Renal cortical epithelial cell (primary cell): Measurements from ENCODE around the gene LRRC4C. TPM values are rescaled to one million over a fixed set of nuclear protein-coding genes. Genes with fewer than 3 reads are reported as not detected.

Source experiments
- DNase-seq: peaks from one replicate; pipeline ENCODE4 v3.0.0-alpha.2; 2011; ENCODE audit warnings: low read depth
- total RNA-seq: library from RNA; depleted of rRNA; stranded (reverse); fragments of >200 nt; gene quantifications from 2 replicates; pipeline ENCODE4 v1.2.3, GENCODE V29; 2014

The LRRC4C gene
- total RNA-seq, 1 donor from 2014 or later: 0.89 TPM

DNA sequence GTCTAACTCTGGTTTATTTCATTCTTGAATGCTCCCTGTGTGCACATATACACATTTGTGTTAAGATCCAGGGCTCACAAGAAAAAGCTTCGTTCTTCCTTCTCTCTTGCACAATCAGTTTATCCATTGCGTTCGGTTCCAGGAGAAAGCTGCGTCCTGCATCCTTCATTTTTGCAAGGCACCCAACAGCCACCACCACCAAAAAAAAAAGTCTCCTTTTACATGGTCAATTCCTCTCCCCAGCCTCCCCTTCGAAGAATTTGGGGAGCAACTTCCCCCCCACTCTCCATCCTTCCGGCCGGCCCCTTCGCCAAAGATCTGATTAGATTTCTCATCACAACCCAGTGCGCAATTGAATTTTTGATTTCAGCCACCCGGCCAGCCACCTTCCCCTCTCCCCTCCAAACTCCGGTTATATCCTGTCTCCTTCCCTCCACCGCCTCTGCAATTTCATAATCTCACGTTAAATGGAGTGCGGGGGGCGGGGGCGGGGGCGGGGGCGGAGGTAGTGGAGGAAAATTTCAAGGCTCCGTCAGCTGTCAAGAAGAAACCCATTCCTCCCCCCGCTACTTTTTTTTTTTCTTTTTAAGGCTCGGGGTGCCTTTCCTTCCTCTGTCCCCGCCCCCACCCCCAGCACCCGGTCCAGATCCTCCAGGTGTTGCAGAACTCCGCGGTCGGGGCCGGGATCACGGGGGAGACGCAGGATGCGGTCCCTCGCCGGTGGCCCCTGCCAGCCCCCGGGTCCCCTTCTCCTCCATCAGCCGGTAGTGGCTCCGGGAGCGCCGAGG is 1166.5 kb downstream of the LRRC4C start:
- DNase-seq: no peak

DNA sequence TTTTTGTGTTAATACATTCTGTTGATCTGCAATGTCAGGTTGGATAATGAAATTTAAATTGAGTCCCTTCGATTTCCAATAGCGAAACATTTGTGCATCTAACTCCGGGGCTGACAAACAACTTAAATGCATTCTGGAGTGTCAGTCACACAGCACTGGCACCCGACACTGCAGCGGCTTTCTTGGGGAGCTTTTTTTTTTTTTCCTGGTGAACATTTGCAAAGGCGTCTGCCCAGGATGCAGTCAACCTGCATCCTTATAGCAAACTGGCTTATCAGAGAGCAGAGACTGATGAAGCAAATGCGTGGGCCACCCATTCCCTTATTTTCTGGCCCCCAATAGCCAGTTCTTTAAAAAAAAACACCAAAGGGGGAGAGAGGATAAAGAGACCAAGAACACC is 1167.7 kb downstream of the LRRC4C start:
- DNase-seq: no peak

- DNase-seq: no peak
Measured at GRCh38 chr11:40291329-40291728, 1168.1 kb downstream of the LRRC4C start.

- peak; percentile 28 for DNase-seq
Measured at GRCh38 chr11:40290171-40290631, 1169.3 kb downstream of the LRRC4C start.

DNA sequence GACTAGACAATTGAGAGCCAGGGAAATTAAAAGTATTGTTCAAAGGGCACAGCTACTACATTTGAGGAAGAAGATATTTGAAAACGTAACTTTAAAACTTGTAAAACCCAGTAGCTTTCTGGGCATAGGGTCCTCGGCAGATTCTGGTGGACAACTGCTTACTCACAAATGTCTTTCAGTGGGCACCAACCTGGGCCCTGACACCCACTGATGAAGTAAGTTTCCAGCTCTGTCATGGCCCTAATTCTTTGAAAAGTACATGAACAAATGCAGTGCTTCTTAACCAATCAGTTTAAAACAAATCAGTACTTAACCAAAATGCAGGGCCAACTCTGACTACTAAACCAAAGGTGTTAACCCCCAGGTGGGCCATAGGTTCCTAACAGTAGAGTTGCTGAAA is 1170.1 kb downstream of the LRRC4C start:
- no peak for DNase-seq

DNA sequence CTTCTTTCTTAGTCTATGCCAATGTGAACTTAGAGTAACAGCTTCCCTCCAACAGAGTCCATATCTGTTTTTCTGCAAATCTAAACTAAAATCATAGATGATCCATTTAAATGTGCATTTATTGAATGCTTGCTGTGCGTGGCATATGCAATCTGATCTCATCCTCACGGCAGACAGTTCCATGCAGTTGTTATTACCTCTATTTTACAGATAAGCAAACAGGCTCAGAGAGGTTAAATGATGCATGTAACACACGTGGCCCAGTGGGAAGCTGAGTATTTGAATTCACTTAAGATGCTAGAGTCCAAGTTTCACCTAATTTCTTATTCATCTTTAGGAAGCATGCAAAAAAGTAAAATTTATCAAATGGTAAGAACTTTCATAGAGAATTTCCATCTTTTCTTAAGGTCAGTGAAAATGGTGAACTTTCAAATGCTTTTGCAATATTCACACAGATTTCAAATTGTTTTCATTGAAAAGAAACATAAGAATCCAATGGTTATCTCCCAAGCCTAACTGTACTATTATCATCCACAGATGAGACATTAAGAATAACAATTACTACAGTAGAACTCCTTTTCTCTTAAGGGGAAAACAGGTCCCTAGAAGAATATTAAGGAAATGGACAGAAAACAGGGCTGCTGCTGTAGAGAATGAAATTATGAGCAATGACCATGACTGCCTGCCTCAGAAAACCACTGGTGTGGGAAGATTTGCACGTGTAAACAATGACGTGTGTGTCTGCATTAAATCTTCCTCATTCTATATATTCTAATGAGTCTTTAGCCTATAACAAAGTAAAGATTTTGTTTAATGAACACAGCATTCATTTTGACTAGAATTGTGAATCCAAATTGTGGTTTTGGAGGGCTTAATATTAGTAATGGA is 1171.3 kb downstream of the LRRC4C start:
- DNase-seq: no peak

DNA sequence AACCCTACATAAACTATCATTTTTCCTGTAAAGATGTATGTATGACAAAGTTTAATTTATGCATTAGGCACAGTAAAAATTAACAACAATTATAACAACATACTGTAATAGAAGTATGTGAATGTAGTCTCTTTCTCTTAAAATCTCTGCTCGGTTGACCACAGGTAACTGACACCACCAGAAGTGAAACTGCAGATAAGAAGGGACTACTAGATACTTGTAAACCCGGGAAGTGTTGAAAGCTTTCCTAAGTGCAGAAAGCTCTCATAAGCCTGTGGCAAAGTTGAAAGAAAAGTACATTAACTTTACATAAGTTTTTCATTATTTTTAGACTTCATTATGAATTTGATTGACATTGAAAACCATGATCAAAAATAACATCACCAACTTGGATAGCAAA is 1173.3 kb downstream of the LRRC4C start:
- DNase-seq: no peak

GRCh38 chr11:40285558-40285957 is 1173.9 kb downstream of the LRRC4C start:
- DNase-seq: no peak

GRCh38 chr11:40281052-40281580 is 1178.3 kb downstream of the LRRC4C start:
- peak; percentile 47 for DNase-seq

- peak; percentile 42 for DNase-seq
Measured at GRCh38 chr11:40280159-40281051, 1179.0 kb downstream of the LRRC4C start.

DNA sequence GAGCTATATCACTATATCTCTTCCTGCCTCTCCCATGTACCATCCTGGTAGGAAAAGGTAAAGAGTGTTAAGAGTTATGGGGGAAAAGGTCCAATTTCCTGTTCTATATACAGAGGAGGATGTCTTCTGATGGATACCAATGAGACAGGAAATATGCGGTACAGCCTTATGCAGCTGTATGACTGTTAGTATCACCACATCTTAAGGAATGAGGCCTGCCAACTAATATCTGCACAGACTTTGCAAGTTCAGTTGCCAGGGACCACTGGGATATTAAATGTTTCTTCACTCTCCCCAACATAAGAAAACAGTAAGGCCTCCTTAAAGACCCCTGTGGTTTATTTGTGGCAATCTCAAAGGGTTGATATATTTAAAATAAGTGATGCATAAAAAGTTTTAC is 1182.5 kb downstream of the LRRC4C start:
- DNase-seq: no peak

DNA sequence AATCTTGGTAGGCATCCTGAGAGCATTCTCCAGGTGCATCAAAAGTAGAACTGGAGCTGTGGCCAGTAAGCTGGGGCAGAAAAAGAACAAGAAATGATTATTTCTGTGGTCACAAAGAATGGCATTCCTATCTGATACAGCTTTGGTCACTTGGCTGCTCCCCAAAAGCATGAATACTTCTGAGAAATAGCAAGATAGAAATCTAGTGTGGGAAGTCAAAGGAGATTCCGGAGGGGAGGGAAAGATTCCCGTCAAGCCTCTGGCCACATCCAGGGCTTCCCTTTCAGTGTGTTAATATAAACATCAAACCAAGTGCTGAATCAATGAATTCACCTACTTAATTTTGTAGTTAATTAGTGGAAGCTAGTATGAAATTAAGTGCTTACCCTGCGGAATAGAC is 1185.4 kb downstream of the LRRC4C start:
- DNase-seq: peak; percentile 78

GRCh38 chr11:40273192-40273732 is 1186.2 kb downstream of the LRRC4C start:
- no peak for DNase-seq

DNA sequence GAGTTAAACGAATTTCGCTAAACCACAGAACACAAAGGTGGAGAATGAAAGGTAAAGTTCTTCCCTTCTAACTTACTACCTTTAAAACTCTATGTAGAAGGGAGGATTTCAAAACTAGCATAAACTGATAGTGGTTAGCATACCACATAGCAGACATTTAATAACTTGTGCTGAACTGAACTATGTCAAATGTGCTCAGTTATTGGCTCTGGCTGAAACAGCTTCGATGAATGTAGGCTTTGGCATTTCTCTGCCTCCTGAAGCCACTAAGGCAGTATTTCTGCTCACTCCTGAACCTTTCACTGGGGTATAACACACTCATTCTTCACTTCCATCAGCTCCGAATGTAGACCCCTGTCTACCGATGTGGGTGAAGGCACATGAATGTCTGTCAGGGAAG is 1188.1 kb downstream of the LRRC4C start:
- no peak for DNase-seq

DNA sequence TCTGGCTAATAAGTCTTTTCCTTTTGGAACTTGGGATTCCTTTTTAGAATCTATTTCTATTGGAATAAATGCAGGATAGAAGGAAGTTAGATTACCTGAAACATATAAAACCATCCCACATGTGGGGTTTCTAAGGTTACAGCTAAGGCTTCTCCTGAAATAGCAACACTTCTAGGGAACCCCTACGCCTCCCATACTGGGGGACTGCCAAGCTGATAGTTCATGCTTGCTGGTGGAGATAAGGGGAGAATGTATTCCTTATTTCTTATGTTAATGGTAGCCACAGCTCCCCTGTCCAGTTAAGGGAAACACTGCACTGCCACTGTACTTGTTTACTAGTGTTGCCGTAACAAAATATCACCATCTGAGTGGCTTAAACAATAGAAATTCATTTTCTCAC is 1189.6 kb downstream of the LRRC4C start:
- DNase-seq: no peak

GRCh38 chr11:40268551-40268950 is 1190.9 kb downstream of the LRRC4C start:
- no peak for DNase-seq

DNA sequence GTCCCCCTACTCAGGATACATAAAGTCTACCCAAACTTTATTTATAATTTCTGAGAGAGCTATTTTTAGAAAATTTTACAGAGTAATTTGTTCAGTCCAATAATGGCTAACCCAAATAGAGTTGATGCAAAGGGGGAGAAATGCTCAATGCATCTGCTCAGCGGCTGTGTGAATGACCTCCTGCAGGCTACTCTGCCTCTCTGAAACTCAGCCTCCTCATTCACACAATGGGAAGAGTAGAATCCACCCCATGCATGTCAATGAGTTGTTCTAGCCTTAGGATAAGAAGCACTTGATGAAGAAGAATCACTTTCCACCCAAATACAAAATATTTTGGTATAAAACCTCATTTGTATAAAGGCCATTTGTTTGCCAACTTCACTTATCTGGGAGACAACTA is 1204.0 kb downstream of the LRRC4C start:
- no peak for DNase-seq

DNA sequence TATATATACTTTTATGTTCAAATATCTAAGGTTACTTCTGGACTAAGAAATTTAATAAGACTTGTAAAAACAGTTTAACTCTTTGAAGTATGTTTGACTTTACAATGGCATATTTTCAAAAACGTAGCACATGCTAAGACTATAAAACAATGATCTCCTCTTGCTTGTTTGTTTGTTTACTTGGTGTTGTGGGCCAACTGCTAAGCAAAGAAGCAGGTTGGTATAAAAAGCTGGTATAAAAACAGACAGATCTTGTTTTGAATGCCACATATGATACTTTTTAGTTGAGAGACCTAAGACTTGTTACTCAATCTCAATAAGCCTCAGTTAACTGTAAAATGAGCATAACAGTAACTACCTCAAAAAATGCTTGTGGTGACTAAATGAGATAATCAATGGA is 1206.3 kb downstream of the LRRC4C start:
- DNase-seq: no peak

DNA sequence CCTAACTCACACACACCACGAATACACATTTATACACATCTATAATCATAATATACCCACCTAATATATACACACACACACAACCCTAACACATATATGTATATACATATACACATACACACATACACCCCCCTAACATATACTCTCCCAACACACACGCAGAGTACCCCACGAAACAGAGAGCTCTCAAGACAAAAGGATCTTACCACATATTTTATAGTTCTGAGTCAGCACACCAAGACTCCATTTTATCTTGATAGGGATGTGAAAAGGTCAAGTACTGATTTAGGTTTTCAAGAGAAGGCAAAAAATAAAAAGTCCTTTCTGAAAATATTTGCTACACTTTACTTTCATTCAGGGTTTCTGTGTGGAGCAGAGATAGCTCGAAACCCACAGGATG is 1207.2 kb downstream of the LRRC4C start:
- DNase-seq: no peak

DNA sequence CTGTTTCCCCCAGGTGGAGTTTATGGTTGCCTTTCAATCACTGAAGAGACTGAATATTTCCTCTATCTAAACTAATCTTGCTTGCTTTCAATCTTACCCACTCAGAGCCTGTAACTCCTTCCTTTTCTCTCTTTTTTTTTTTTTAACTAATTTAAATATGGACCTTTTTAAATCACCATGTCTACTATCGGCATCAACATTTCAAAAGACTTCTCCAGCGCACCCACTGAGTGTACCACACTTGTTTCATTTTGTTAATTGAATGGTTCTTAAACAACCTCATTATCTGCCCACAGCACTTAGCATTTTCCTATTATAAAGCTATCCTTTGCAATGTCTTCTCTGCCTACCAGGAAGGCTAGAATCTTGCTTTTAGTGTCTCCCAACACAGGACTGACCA is 1212.5 kb downstream of the LRRC4C start:
- DNase-seq: no peak

- DNase-seq: peak; percentile 18
Measured at GRCh38 chr11:40241524-40242051, 1217.9 kb downstream of the LRRC4C start.
